Nephron (organoid): ENCODE measurements around the gene CCDC54.
A peak's percentile ranks its signal among the peaks of the same experiment; 100 is the strongest.

ENCODE experiments used
- H3K27ac Mint-ChIP-seq, 3 experiments: 2 replicates each; pipeline ENCODE4 v1.8.0; 2020; ENCODE audit warnings: mixed read lengths in 3 of 3, mild to moderate bottlenecking in 2 of 3, moderate library complexity in 1 of 3
- H3K27me3 Mint-ChIP-seq: 2 replicates; pipeline ENCODE4 v1.8.0; 2021; ENCODE audit warnings: low read depth, mild to moderate bottlenecking, moderate library complexity, mixed read lengths
- H3K36me3 Mint-ChIP-seq: 2 replicates; pipeline ENCODE4 v1.8.0; 2020; ENCODE audit warnings: low read depth, mixed read lengths
- H3K4me1 Mint-ChIP-seq: 2 replicates; pipeline ENCODE4 v1.8.0; 2020; ENCODE audit warnings: mixed read lengths
- H3K4me3 Mint-ChIP-seq, 3 experiments: 2 replicates each; pipeline ENCODE4 v1.8.0; 2020; ENCODE audit warnings: mild to moderate bottlenecking in 3 of 3, mixed read lengths in 3 of 3, moderate library complexity in 2 of 3
- H3K9me3 Mint-ChIP-seq: 2 replicates; pipeline ENCODE4 v1.8.0; 2020; ENCODE audit warnings: mixed read lengths
- CTCF ChIP-seq, 3 experiments: fragments of 200-600 bp; sonication (generic); IDR thresholded peaks; one replicate each; pipeline ENCODE4 v1.5.0; 2021; ENCODE audit warnings: antibody characterized with exemption in 3 of 3; ENCODE audit not compliant: unreplicated experiment in 3 of 3

Gene CCDC54

GRCh38 chr3:107413264-107413663 lies 36.0 kb downstream of the CCDC54 start:
- TF ChIP-seq CTCF (IDR thresholded peaks at IDR 0.05; ENCODE audit: unreplicated experiment in 3 of 3), result no peak
- H3K4me1 Mint-ChIP-seq, result peaks cover 45% of the 10 kb centered on the region
- H3K9me3 Mint-ChIP-seq, result peaks cover 11% of the 10 kb centered on the region
- H3K4me3 Mint-ChIP-seq, result no peak overlapping the region
- H3K36me3 Mint-ChIP-seq, result no peaks in the 10 kb centered on the region
- no peak overlapping the region for H3K27ac Mint-ChIP-seq
- H3K27me3 Mint-ChIP-seq, result no peaks in the 10 kb centered on the region

GRCh38 chr3:107414325-107414964 lies 37.2 kb downstream of the CCDC54 start:
- no peak for TF ChIP-seq CTCF (IDR thresholded peaks at IDR 0.05; ENCODE audit: unreplicated experiment in 3 of 3)
- no peaks in the 10 kb centered on the region for H3K36me3 Mint-ChIP-seq
- H3K4me3 Mint-ChIP-seq, result no peak overlapping the region
- H3K9me3 Mint-ChIP-seq, result peaks cover 9% of the 10 kb centered on the region
- no peak overlapping the region for H3K27ac Mint-ChIP-seq
- peaks cover 45% of the 10 kb centered on the region for H3K4me1 Mint-ChIP-seq
- no peaks in the 10 kb centered on the region for H3K27me3 Mint-ChIP-seq

- H3K36me3 Mint-ChIP-seq, result no peaks in the 10 kb centered on the region
- TF ChIP-seq CTCF (IDR thresholded peaks at IDR 0.05; ENCODE audit: unreplicated experiment in 3 of 3), result no peak
These were observed 38.9 kb downstream of the CCDC54 start for GRCh38 chr3:107416138-107416537.

GRCh38 chr3:107416886-107417285 lies 39.6 kb downstream of the CCDC54 start:
- no peaks in the 10 kb centered on the region for H3K36me3 Mint-ChIP-seq
- H3K27me3 Mint-ChIP-seq, result no peaks in the 10 kb centered on the region
- no peak for TF ChIP-seq CTCF (IDR thresholded peaks at IDR 0.05; ENCODE audit: unreplicated experiment in 3 of 3)
- H3K4me1 Mint-ChIP-seq, result peaks cover 44% of the 10 kb centered on the region
- H3K4me3 Mint-ChIP-seq, result peak overlapping the region in 2 of 3 experiments; percentile 16 to 31
- H3K27ac Mint-ChIP-seq, result no peak overlapping the region
- H3K9me3 Mint-ChIP-seq, result no peaks in the 10 kb centered on the region

More at GRCh38 chr3:107416138-107416537, 38.9 kb downstream of the CCDC54 start:
- no peaks in the 10 kb centered on the region for H3K27me3 Mint-ChIP-seq
- no peak overlapping the region for H3K27ac Mint-ChIP-seq
- no peaks in the 10 kb centered on the region for H3K9me3 Mint-ChIP-seq
- H3K4me3 Mint-ChIP-seq, result peak overlapping the region in 1 of 3 experiments; percentile 27
- H3K4me1 Mint-ChIP-seq, result peaks cover 44% of the 10 kb centered on the region

- TF ChIP-seq CTCF (IDR thresholded peaks at IDR 0.05; ENCODE audit: unreplicated experiment in 3 of 3), result peak; percentile 75 to 82 (median 75)
- Mint-ChIP-seq H3K4me3 (peak overlapping the region; percentile 81 to 93 (median 91)), H3K4me1 (peaks cover 28% of the 10 kb centered on the region), H3K9me3 (no peaks in the 10 kb centered on the region), H3K36me3 (no peaks in the 10 kb centered on the region), H3K27ac (peak overlapping the region in 2 of 3 experiments; percentile 22 to 67), H3K27me3 (no peaks in the 10 kb centered on the region)
These were observed 44.0 kb downstream of the CCDC54 start for GRCh38 chr3:107421170-107421792.

- no peaks in the 10 kb centered on the region for H3K27me3 Mint-ChIP-seq
- H3K4me3 Mint-ChIP-seq, result peak overlapping the region in 2 of 3 experiments; percentile 19 to 26
- no peaks in the 10 kb centered on the region for H3K36me3 Mint-ChIP-seq
- H3K27ac Mint-ChIP-seq, result no peak overlapping the region
- peaks cover 28% of the 10 kb centered on the region for H3K4me1 Mint-ChIP-seq
- TF ChIP-seq CTCF (IDR thresholded peaks at IDR 0.05; ENCODE audit: unreplicated experiment in 3 of 3), result no peak
- no peaks in the 10 kb centered on the region for H3K9me3 Mint-ChIP-seq
These were observed 44.6 kb downstream of the CCDC54 start for GRCh38 chr3:107421881-107422280.
